Tibial nerve (tissue), 4 donors: Measurements from ENCODE around the gene PIGBOS1. TPM values are rescaled to one million over a fixed set of nuclear protein-coding genes. Genes with fewer than 3 reads are reported as not detected.

ENCODE experiments used
- DNase-seq, 2 donors: peaks; one replicate each; pipeline ENCODE4 v3.0.0-alpha.2; 2019; ENCODE audit warnings: low spot score in 2 of 2
- H3K27ac ChIP-seq, 4 donors: fragments of 200-600 bp; sonication (generic) in 3 of 4; one replicate each; pipeline ENCODE4 v1.5.1; 2017 to 2019; ENCODE audit warnings: mild to moderate bottlenecking in 1 of 4
- H3K27me3 ChIP-seq, 2 donors: fragments of 200-600 bp; sonication (generic) in 1 of 2; one replicate each; pipeline versions ENCODE4 v1.5.1 to v1.6.0; 2017 to 2019
- H3K36me3 ChIP-seq, 3 donors: fragments of 200-600 bp; sonication (generic); one replicate each; pipeline ENCODE4 v1.5.1; 2018 to 2019
- H3K4me1 ChIP-seq, 4 donors: fragments of 200-600 bp; sonication (generic) in 3 of 4; one replicate each; pipeline ENCODE4 v1.5.1; 2017 to 2019
- H3K4me3 ChIP-seq, 4 donors: fragments of 200-600 bp; sonication (generic) in 3 of 4; one replicate each; pipeline ENCODE4 v1.5.1; 2017 to 2019; ENCODE audit warnings: mild to moderate bottlenecking in 1 of 4, moderate library complexity in 1 of 4
- H3K9me3 ChIP-seq, 4 donors: fragments of 200-600 bp; sonication (generic) in 3 of 4; one replicate each; pipeline ENCODE4 v1.5.1; 2017 to 2019
- EP300 ChIP-seq, 2 donors: sonication (generic); formaldehyde crosslinking; IDR thresholded peaks; one replicate each; pipeline ENCODE4 v1.6.1; 2017; ENCODE audit warnings: antibody characterized with exemption in 2 of 2, mild to moderate bottlenecking in 1 of 2
- POLR2A ChIP-seq, 2 donors: fragments of 450-650 bp; IDR thresholded peaks; one replicate each; pipeline ENCODE4 v1.6.1; 2017; ENCODE audit warnings: antibody characterized with exemption in 2 of 2, mild to moderate bottlenecking in 2 of 2, moderate library complexity in 2 of 2
- whole genome bisulfite sequencing, 2 donors: methylation state at CpG; one replicate each; pipeline ENCODE4 v1.1.5; 2018; 5-methylcytosine and 5-hydroxymethylcytosine counted together
- total RNA-seq, 4 donors: library from RNA; depleted of rRNA; stranded (reverse); fragments of >200 nt; gene quantifications; one replicate each; pipeline ENCODE4 v1.1.0, GENCODE V29; 2016
- TF ChIP-seq, protein P1 (sequence below), 5 experiments: fragments of 200-600 bp in 3 of 5; fragments of 450-650 bp in 2 of 5; sonication (generic) in 3 of 5; IDR thresholded peaks; one replicate each; pipeline ENCODE4 v1.5.1; 2016 to 2019; ENCODE audit warnings: antibody characterized with exemption in 5 of 5, mild to moderate bottlenecking in 3 of 5, moderate library complexity in 2 of 5

The PIGBOS1 gene
- 10 to 100 TPM in 3 of 4 donors, 1 to 10 TPM in 1; 7.9 to 35.8 (median 16.5) TPM for total RNA-seq

DNA sequence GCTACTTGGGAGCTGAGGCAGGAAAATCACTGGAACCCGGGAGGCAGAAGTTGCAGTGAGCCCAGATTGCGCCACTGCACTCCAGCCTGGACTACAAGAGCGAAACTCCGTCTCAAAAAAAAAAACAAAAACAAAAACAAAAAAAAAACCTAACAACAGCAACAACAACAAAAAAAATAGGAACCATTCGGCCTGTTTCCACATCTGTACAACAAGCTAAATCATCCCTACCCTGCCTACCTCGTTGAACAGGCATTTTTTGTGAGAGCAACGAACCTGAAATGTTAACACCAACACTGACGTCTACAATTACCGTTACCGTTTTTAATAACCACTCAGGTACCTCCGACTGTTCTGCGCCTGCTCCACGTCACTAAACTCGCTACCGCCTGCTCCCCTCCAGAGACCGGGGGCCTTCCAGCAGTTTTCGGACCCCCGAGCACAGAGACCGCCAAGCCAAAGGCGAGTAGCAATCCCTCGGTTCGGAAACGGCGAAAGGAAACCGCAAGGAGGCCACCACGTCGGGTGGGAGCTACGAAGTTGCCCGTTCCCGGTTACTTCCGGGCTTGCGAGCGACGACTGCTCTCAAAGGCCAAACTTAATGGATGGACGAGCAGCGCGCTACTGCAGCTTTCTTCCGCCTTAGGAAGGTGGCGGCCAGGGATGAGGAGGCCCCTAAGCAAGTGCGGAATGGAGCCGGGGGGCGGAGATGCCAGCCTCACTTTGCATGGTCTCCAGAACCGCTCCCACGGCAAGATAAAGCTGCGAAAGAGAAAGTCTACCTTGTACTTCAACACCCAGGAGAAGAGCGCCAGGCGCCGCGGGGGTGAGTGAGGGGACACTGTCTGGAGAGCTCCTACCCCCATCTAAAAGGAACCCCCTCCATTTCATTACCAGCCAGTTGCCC lies at the start of gene PIGBOS1, which contains the start of gene PIGB:
Gene PIGBOS1 (minus strand): TSS at position 536 of the 907 bp plus-strand sequence. CDS start 1,331 bp downstream, outside the sequence.
Gene PIGB (plus strand): TSS at position 635 of the 907 bp plus-strand sequence. CDS start 29 bp downstream, at position 664.
- Histone ChIP-seq H3K9me3 (no peaks in the 10 kb centered on the region), H3K4me3 (peak within 1 kb of the TSS; percentile 60 to 96 (median 78)), H3K27me3 (no peaks in the 10 kb centered on the region), H3K4me1 (peaks cover 0 to 37% (median 25%) of the 10 kb centered on the region in 4 donors), H3K27ac (peak within 1 kb of the TSS; percentile 73 to 92 (median 89)), H3K36me3 (peaks cover 0 to 22% (median 0%) of the 10 kb centered on the region in 3 donors)
- DNase-seq = peak; percentile 60 to 72
- WGBS, 2 donors = 0 to 2% methylated on average over 44 to 47 of the region's 49 CpGs
- TF ChIP-seq, protein P1, sequence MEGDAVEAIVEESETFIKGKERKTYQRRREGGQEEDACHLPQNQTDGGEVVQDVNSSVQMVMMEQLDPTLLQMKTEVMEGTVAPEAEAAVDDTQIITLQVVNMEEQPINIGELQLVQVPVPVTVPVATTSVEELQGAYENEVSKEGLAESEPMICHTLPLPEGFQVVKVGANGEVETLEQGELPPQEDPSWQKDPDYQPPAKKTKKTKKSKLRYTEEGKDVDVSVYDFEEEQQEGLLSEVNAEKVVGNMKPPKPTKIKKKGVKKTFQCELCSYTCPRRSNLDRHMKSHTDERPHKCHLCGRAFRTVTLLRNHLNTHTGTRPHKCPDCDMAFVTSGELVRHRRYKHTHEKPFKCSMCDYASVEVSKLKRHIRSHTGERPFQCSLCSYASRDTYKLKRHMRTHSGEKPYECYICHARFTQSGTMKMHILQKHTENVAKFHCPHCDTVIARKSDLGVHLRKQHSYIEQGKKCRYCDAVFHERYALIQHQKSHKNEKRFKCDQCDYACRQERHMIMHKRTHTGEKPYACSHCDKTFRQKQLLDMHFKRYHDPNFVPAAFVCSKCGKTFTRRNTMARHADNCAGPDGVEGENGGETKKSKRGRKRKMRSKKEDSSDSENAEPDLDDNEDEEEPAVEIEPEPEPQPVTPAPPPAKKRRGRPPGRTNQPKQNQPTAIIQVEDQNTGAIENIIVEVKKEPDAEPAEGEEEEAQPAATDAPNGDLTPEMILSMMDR (IDR thresholded peaks at IDR 0.05) = peak in 1 of 5 experiments; percentile 37
- TF ChIP-seq EP300 (IDR thresholded peaks at IDR 0.05) (peak; percentile 46 to 92), POLR2A (IDR thresholded peaks at IDR 0.05) (peak in 1 of 2 donors; percentile 55)

GRCh38 chr15:55366981-55367380 lies 48.1 kb upstream of the PIGBOS1 start:
- 79 to 92% methylated on average over 1 of the region's 1 CpG for WGBS, 2 donors
- TF ChIP-seq, protein P1 (IDR thresholded peaks at IDR 0.05) = no peak
- TF ChIP-seq POLR2A (IDR thresholded peaks at IDR 0.05) = no peak
- H3K4me3 ChIP-seq = no peak overlapping the region
- H3K4me1 ChIP-seq = no peaks in the 10 kb centered on the region
- peaks cover 0 to 50% (median 9%) of the 10 kb centered on the region in 3 donors for H3K36me3 ChIP-seq
- H3K27ac ChIP-seq = no peak overlapping the region
- no peak for DNase-seq
- no peaks in the 10 kb centered on the region for H3K27me3 ChIP-seq
- H3K9me3 ChIP-seq = no peaks in the 10 kb centered on the region

- no peak overlapping the region for H3K27ac ChIP-seq
- TF ChIP-seq POLR2A (IDR thresholded peaks at IDR 0.05) (no peak), EP300 (IDR thresholded peaks at IDR 0.05) (no peak)
- TF ChIP-seq, protein P1 (IDR thresholded peaks at IDR 0.05) = no peak
- no peak for DNase-seq
- peaks cover 0 to 46% (median 9%) of the 10 kb centered on the region in 3 donors for H3K36me3 ChIP-seq
- H3K27me3 ChIP-seq = no peaks in the 10 kb centered on the region
- no peaks in the 10 kb centered on the region for H3K4me1 ChIP-seq
- no peaks in the 10 kb centered on the region for H3K9me3 ChIP-seq
- no peak overlapping the region for H3K4me3 ChIP-seq
- 87 to 95% methylated on average over 2 of the region's 2 CpGs for WGBS, 2 donors
Measured at GRCh38 chr15:55362641-55363040, 43.7 kb upstream of the PIGBOS1 start.

DNA sequence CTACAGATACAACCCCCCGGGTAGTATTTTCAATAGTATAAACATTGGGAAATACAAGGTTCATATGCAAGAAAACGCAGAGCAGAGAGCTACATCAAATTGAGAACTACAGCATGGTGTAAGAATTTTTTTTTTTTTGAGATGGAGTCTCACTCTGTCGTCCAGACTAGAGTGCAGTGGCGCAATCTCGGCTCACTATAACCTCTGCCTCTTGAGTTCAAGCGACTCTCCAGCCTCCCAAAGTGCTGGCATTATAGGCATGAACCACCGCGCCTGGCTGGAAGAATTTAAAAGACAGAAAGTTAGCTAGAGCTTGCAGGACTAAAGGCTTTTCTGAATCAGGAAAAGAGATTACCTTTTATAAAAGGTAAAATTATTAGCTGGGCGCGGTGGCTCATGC lies 42.1 kb upstream of the PIGBOS1 start:
- peaks cover 0 to 59% (median 9%) of the 10 kb centered on the region in 3 donors for H3K36me3 ChIP-seq
- no peak for TF ChIP-seq EP300 (IDR thresholded peaks at IDR 0.05)
- TF ChIP-seq POLR2A (IDR thresholded peaks at IDR 0.05) = no peak
- TF ChIP-seq, protein P1 (IDR thresholded peaks at IDR 0.05) = no peak
- no peak overlapping the region for H3K27ac ChIP-seq
- no peak for DNase-seq
- H3K4me1 ChIP-seq = no peaks in the 10 kb centered on the region
- no peaks in the 10 kb centered on the region for H3K27me3 ChIP-seq
- H3K4me3 ChIP-seq = no peak overlapping the region
- WGBS, 2 donors = 89 to 95% methylated on average over 10 of the region's 10 CpGs
- H3K9me3 ChIP-seq = no peaks in the 10 kb centered on the region

DNA sequence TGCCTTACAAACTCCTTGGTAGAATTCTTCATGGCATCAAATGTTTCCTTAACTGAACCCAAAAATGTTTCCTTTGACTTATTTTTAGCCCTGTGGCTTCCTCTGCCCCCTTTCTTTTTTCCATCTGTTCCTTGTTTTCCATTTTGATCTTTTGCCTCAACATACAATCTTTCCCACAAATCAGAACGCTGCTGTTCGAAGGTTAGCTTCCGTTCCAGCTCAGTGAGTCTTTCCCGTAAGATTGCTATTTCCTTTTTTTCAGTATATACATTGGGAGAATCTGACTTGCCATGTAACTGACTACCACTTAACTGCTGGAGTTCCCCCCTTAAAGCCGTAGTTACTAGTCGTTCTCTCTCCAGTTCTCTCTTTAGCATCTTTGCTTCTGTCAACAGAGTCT lies 41.3 kb upstream of the PIGBOS1 start:
- H3K4me1 ChIP-seq = no peaks in the 10 kb centered on the region
- TF ChIP-seq, protein P1 (IDR thresholded peaks at IDR 0.05) = no peak
- no peak for TF ChIP-seq POLR2A (IDR thresholded peaks at IDR 0.05)
- no peak for TF ChIP-seq EP300 (IDR thresholded peaks at IDR 0.05)
- no peaks in the 10 kb centered on the region for H3K27me3 ChIP-seq
- DNase-seq = no peak
- H3K27ac ChIP-seq = no peak overlapping the region
- H3K9me3 ChIP-seq = no peaks in the 10 kb centered on the region
- peaks cover 0 to 65% (median 9%) of the 10 kb centered on the region in 3 donors for H3K36me3 ChIP-seq
- 63 to 66% methylated on average over 6 of the region's 6 CpGs for WGBS, 2 donors
- no peak overlapping the region for H3K4me3 ChIP-seq
